Neural progenitor cell (in vitro differentiated cells): Measurements from ENCODE around the gene UTY. TPM values are rescaled to one million over a fixed set of nuclear protein-coding genes. Genes with fewer than 3 reads are reported as not detected.

ENCODE experiments used
- DNase-seq: peaks from one replicate; pipeline ENCODE4 v3.0.0-alpha.2; 2016; ENCODE audit warnings: low spot score
- H2AFZ ChIP-seq: fragments of 200-600 bp; sonication (generic); replicated peaks from 2 replicates; pipeline ENCODE4 v1.6.1; 2016; ENCODE audit warnings: antibody characterized with exemption
- H3F3A ChIP-seq: fragments of 200-600 bp; sonication (generic); 2 replicates; pipeline ENCODE4 v1.6.1; 2016; ENCODE audit warnings: antibody characterized with exemption, low read depth
- H3K27ac ChIP-seq: fragments of 200-600 bp; sonication (generic); 2 replicates; pipeline ENCODE4 v1.5.1; 2016; ENCODE audit warnings: mild to moderate bottlenecking
- H3K27me3 ChIP-seq: fragments of 200-600 bp; sonication (generic); 2 replicates; pipeline ENCODE4 v1.6.1; 2016; ENCODE audit warnings: mild to moderate bottlenecking, moderate library complexity
- H3K36me3 ChIP-seq: fragments of 200-600 bp; sonication (generic); 2 replicates; pipeline ENCODE4 v1.5.1; 2016
- H3K4me1 ChIP-seq: fragments of 200-600 bp; sonication (generic); 2 replicates; pipeline ENCODE4 v1.6.1; 2016; ENCODE audit warnings: mixed run types
- H3K4me2 ChIP-seq: fragments of 200-600 bp; sonication (generic); 2 replicates; pipeline ENCODE4 v1.6.1; 2016
- H3K4me3 ChIP-seq: fragments of 200-600 bp; sonication (generic); 2 replicates; pipeline ENCODE4 v1.5.1; 2016
- H3K79me2 ChIP-seq: fragments of 200-600 bp; sonication (generic); 2 replicates; pipeline ENCODE4 v1.6.1; 2016; ENCODE audit warnings: low read depth
- H3K9ac ChIP-seq: fragments of 200-600 bp; sonication (generic); 2 replicates; pipeline ENCODE4 v1.6.1; 2016
- H3K9me3 ChIP-seq: fragments of 200-600 bp; sonication (generic); 2 replicates; pipeline ENCODE4 v1.5.1; 2016; ENCODE audit warnings: low read depth
- H4K20me1 ChIP-seq: fragments of 200-600 bp; sonication (generic); 2 replicates; pipeline ENCODE4 v1.6.1; 2016; ENCODE audit warnings: low read depth
- H3K27ac Mint-ChIP-seq: 3 replicates; pipeline ENCODE4 v1.8.0; 2021; ENCODE audit warnings: mixed read lengths
- H3K27me3 Mint-ChIP-seq: 2 replicates; pipeline ENCODE4 v1.8.0; 2022; ENCODE audit warnings: low read depth, mild to moderate bottlenecking, inconsistent platforms, moderate library complexity, mixed read lengths; ENCODE audit not compliant: insufficient read depth
- H3K36me3 Mint-ChIP-seq: 3 replicates; pipeline ENCODE4 v1.8.0; 2021; ENCODE audit warnings: mixed read lengths
- H3K4me1 Mint-ChIP-seq: 3 replicates; pipeline ENCODE4 v1.8.0; 2021; ENCODE audit warnings: mixed read lengths
- H3K4me3 Mint-ChIP-seq: 3 replicates; pipeline ENCODE4 v1.8.0; 2021; ENCODE audit warnings: mild to moderate bottlenecking, moderate library complexity, mixed read lengths
- H3K9me3 Mint-ChIP-seq: 3 replicates; pipeline ENCODE4 v1.8.0; 2020; ENCODE audit warnings: mixed read lengths
- EZH2 ChIP-seq: fragments of 200-600 bp; sonication (generic); IDR thresholded peaks from 2 replicates; pipeline ENCODE4 v1.6.1; 2017; ENCODE audit warnings: antibody characterized with exemption, mild to moderate bottlenecking, moderate library complexity
- EZH2phosphoT487 ChIP-seq: fragments of 200-600 bp; sonication (generic); IDR thresholded peaks from 2 replicates; pipeline ENCODE4 v1.6.1; 2017; ENCODE audit warnings: antibody characterized with exemption
- total RNA-seq: library from RNA; depleted of rRNA; stranded (reverse); fragments of >200 nt; gene quantifications from 2 replicates; pipeline ENCODE4 v1.2.3, GENCODE V29; 2015; ENCODE audit warnings: low replicate concordance
- TF ChIP-seq, protein P1 (sequence below): fragments of 200-600 bp; sonication (generic); IDR thresholded peaks from 2 replicates; pipeline ENCODE4 v1.5.1; 2017; ENCODE audit warnings: antibody characterized with exemption, mild to moderate bottlenecking

UTY gene
- total RNA-seq, 1 donor from 2014 or later = not detected

DNA sequence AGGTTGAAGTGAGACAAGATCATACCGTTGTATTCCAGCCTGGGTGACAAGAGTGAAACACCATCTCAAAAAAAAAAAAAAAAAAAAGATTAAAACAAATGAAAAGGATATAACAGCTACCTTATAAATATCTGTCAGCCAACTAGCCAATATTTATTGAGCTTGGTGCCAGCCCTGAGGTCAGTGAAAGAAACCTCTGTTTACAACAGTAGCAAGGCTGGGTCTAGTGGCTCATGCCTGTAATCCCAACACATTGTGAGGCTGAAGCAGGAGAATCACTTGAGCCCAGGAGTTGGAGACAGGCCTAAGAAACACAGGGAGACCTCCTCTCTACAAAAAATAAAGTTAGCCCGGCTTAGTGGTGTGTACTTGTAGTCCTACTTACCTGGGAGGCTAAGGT lies 12.6 kb upstream of the UTY start:
- H3K4me3 ChIP-seq = no peak overlapping the region
- Mint-ChIP-seq H3K9me3 (no peaks in the 10 kb centered on the region), H3K27me3 (no peaks in the 10 kb centered on the region), H3K27ac (no peak overlapping the region), H3K4me1 (no peaks in the 10 kb centered on the region), H3K36me3 (no peaks in the 10 kb centered on the region), H3K4me3 (no peak overlapping the region)
- no peaks in the 10 kb centered on the region for H3K79me2 ChIP-seq
- H2AFZ ChIP-seq = no peak overlapping the region
- no peak for DNase-seq
- TF ChIP-seq EZH2phosphoT487 (no peak), EZH2 (no peak)
- TF ChIP-seq, protein P1, sequence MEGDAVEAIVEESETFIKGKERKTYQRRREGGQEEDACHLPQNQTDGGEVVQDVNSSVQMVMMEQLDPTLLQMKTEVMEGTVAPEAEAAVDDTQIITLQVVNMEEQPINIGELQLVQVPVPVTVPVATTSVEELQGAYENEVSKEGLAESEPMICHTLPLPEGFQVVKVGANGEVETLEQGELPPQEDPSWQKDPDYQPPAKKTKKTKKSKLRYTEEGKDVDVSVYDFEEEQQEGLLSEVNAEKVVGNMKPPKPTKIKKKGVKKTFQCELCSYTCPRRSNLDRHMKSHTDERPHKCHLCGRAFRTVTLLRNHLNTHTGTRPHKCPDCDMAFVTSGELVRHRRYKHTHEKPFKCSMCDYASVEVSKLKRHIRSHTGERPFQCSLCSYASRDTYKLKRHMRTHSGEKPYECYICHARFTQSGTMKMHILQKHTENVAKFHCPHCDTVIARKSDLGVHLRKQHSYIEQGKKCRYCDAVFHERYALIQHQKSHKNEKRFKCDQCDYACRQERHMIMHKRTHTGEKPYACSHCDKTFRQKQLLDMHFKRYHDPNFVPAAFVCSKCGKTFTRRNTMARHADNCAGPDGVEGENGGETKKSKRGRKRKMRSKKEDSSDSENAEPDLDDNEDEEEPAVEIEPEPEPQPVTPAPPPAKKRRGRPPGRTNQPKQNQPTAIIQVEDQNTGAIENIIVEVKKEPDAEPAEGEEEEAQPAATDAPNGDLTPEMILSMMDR = no peak
- H3F3A ChIP-seq = no peaks in the 10 kb centered on the region
- no peaks in the 10 kb centered on the region for H4K20me1 ChIP-seq
- no peak overlapping the region for H3K4me2 ChIP-seq
- no peak overlapping the region for H3K27ac ChIP-seq
- no peaks in the 10 kb centered on the region for H3K36me3 ChIP-seq
- no peaks in the 10 kb centered on the region for H3K9me3 ChIP-seq
- H3K27me3 ChIP-seq = no peaks in the 10 kb centered on the region
- H3K9ac ChIP-seq = no peak overlapping the region
- H3K4me1 ChIP-seq = no peaks in the 10 kb centered on the region

DNA sequence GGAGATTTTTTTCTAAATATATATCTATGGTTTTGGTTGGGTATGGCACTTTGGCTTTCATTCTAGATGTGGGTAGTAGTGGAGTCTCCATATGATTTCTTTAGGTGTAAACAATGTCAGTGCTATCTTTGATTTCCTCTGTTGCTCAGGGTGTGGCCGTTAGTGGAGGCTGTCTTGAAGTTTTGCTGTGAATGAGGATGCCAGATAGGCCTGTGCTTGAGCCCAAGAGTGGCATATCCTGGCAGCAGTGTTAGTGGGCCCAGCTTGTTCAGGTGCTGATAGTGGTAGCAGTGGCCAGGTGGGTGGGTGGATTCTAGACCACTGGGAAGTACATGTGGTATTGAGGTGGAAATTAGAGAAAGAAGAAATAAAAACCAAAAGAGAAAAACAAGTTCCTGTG lies 8.9 kb upstream of the UTY start:
- DNase-seq = no peak
- no peaks in the 10 kb centered on the region for H3K9me3 Mint-ChIP-seq
- TF ChIP-seq EZH2 = no peak
- H3K4me1 Mint-ChIP-seq = no peaks in the 10 kb centered on the region
- H2AFZ ChIP-seq = no peak overlapping the region
- no peak overlapping the region for H3K27ac Mint-ChIP-seq
- no peaks in the 10 kb centered on the region for H3K9me3 ChIP-seq
- H3K36me3 Mint-ChIP-seq = no peaks in the 10 kb centered on the region
- H3K9ac ChIP-seq = no peak overlapping the region
- no peaks in the 10 kb centered on the region for H3K4me1 ChIP-seq
- no peak overlapping the region for H3K27ac ChIP-seq
- H3K4me3 Mint-ChIP-seq = no peak overlapping the region
- no peak overlapping the region for H3K4me2 ChIP-seq
- no peaks in the 10 kb centered on the region for H3F3A ChIP-seq
- no peaks in the 10 kb centered on the region for H3K27me3 Mint-ChIP-seq
- H3K4me3 ChIP-seq = no peak overlapping the region
- no peaks in the 10 kb centered on the region for H3K79me2 ChIP-seq
- no peaks in the 10 kb centered on the region for H3K36me3 ChIP-seq
- H3K27me3 ChIP-seq = no peaks in the 10 kb centered on the region
- H4K20me1 ChIP-seq = no peaks in the 10 kb centered on the region

DNA sequence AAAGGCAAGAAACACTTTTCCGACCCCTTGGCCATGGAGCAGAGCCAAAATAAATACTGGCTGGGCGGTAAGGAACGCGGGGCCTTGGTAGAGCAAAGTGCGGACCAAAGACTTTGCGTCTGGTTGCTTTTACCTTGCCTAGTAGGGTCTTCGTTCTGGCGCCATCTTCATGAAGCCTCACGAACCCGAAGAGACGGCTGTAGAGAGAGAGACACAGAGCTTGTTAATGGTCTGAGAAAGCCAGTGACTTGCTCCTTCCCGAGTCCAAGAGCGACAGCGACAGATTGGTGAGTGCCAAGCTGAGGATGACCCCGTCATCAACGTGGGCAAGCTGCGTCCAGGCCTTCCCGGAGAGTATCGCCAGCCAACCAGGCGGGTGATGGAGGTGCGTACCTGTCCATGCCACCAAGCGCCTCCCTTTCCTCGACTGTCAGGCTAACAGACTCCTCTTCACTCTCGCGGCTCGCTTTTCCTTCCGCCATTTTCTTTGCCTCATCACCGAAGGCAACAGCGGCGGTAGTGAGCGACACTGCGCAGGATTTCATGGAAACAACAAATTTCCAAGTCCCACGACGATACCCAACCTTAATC lies 617 bp downstream of the UTY start:
- Histone ChIP-seq H3K4me3 (no peak overlapping the region), H3K27me3 (no peaks in the 10 kb centered on the region), H2AFZ (no peak overlapping the region), H3F3A (no peaks in the 10 kb centered on the region), H3K9ac (no peak overlapping the region), H3K27ac (no peak overlapping the region), H3K4me1 (no peaks in the 10 kb centered on the region), H4K20me1 (no peaks in the 10 kb centered on the region), H3K79me2 (no peaks in the 10 kb centered on the region), H3K9me3 (no peaks in the 10 kb centered on the region), H3K4me2 (no peak overlapping the region), H3K36me3 (no peaks in the 10 kb centered on the region)
- no peaks in the 10 kb centered on the region for H3K27me3 Mint-ChIP-seq
- no peaks in the 10 kb centered on the region for H3K9me3 Mint-ChIP-seq
- no peak overlapping the region for H3K27ac Mint-ChIP-seq
- H3K36me3 Mint-ChIP-seq = no peaks in the 10 kb centered on the region
- H3K4me3 Mint-ChIP-seq = no peak overlapping the region
- no peaks in the 10 kb centered on the region for H3K4me1 Mint-ChIP-seq
- DNase-seq = no peak
- TF ChIP-seq, protein P1 = no peak
- TF ChIP-seq EZH2 (no peak), EZH2phosphoT487 (no peak)

DNA sequence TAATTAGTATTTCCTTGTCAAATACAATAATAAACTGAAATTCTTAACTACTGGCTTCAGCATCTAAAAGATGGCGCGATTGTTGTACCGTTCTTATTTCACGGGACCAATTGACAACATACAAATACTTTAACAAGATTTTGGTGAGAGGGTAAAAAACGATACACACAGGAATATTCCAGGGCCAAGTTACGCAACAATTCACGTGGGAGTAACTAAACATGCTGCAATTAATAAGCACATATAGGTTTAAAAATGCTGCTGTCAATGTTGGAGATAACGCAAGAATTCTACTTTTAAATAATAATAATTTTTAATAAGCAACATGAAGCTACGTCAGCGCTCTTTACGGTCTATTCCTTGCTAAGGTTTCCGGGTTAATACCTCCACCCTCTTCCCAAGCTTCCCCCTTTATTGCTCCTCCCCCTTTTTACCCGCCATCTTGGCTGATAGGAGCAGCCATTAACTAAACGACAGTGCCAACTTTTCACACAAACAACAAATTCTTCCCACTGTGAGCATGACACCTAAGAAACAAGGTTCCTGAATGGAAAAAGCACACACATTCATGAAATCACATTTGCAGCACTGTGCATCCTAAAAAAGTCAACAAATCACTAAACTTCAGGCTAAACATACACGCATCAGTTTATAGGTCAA lies 1.6 kb downstream of the UTY start:
- no peak for TF ChIP-seq EZH2phosphoT487
- TF ChIP-seq, protein P1 = no peak
- TF ChIP-seq EZH2 = no peak
- H3K9ac ChIP-seq = no peak overlapping the region
- no peaks in the 10 kb centered on the region for H3K4me1 Mint-ChIP-seq
- H3K4me1 ChIP-seq = no peaks in the 10 kb centered on the region
- H3K36me3 Mint-ChIP-seq = no peaks in the 10 kb centered on the region
- no peaks in the 10 kb centered on the region for H3K36me3 ChIP-seq
- no peak overlapping the region for H3K4me3 Mint-ChIP-seq
- H4K20me1 ChIP-seq = no peaks in the 10 kb centered on the region
- H3K79me2 ChIP-seq = no peaks in the 10 kb centered on the region
- no peaks in the 10 kb centered on the region for H3F3A ChIP-seq
- no peaks in the 10 kb centered on the region for H3K9me3 Mint-ChIP-seq
- DNase-seq = no peak
- H2AFZ ChIP-seq = no peak overlapping the region
- no peak overlapping the region for H3K4me3 ChIP-seq
- H3K27me3 ChIP-seq = no peaks in the 10 kb centered on the region
- no peak overlapping the region for H3K27ac Mint-ChIP-seq
- H3K27me3 Mint-ChIP-seq = no peaks in the 10 kb centered on the region
- H3K9me3 ChIP-seq = no peaks in the 10 kb centered on the region
- no peak overlapping the region for H3K27ac ChIP-seq
- H3K4me2 ChIP-seq = no peak overlapping the region
